Esophagus squamous epithelium (tissue), 5 donors: ENCODE measurements around the gene SCAF8. TPM values are rescaled to one million over a fixed set of nuclear protein-coding genes. Genes with fewer than 3 reads are reported as not detected.
A peak's percentile ranks its signal among the peaks of the same experiment; 100 is the strongest.

Source experiments
- DNase-seq: peaks from one replicate; lab custom pipeline; 2025; lab: John Stamatoyannopoulos, UW
- H3K27ac ChIP-seq, 4 donors: fragments of 200-600 bp; sonication (generic); one replicate each; pipeline ENCODE4 v1.5.1; 2016 to 2019; ENCODE audit warnings: mild to moderate bottlenecking in 1 of 4
- H3K27me3 ChIP-seq, 4 donors: fragments of 200-600 bp; sonication (generic); 1 replicate in 3 of 4; 2 replicates in 1 of 4; pipeline versions ENCODE4 v1.5.1 to v1.6.0; 2017 to 2021; ENCODE audit warnings: antibody characterized with exemption in 1 of 4
- H3K36me3 ChIP-seq, 3 donors: fragments of 200-600 bp; sonication (generic); one replicate each; pipeline ENCODE4 v1.5.1; 2016 to 2019
- H3K4me1 ChIP-seq, 3 donors: fragments of 200-600 bp; sonication (generic); one replicate each; pipeline ENCODE4 v1.5.1; 2017 to 2019
- H3K4me3 ChIP-seq, 4 donors: fragments of 200-600 bp; sonication (generic); 1 replicate in 3 of 4; 2 replicates in 1 of 4; pipeline ENCODE4 v1.5.1; 2016 to 2019; ENCODE audit warnings: mild to moderate bottlenecking in 2 of 4, moderate library complexity in 1 of 4
- H3K9me3 ChIP-seq, 3 donors: fragments of 200-600 bp; sonication (generic); one replicate each; pipeline ENCODE4 v1.5.1; 2016 to 2019
- CTCF ChIP-seq, 6 experiments: fragments of 450-650 bp in 4 of 6; fragments of 200-600 bp in 2 of 6; sonication (generic) in 2 of 6; IDR thresholded peaks; one replicate each; pipeline ENCODE4 v1.5.1; 2016 to 2019; ENCODE audit warnings: antibody characterized with exemption in 6 of 6, mild to moderate bottlenecking in 4 of 6, moderate library complexity in 4 of 6
- POLR2A ChIP-seq, 4 donors: fragments of 450-650 bp; IDR thresholded peaks; one replicate each; pipeline ENCODE4 v1.6.1; 2017; ENCODE audit warnings: antibody characterized with exemption in 4 of 4, mild to moderate bottlenecking in 4 of 4, moderate library complexity in 3 of 4
- WGBS, 2 donors: methylation state at CpG; one replicate each; pipeline ENCODE4 v1.1.5; 2018; 5-methylcytosine and 5-hydroxymethylcytosine counted together
- intact Hi-C: fragments of 100-400 bp; cut with DNase I; formaldehyde crosslinking; loops from one replicate; pipeline ENCODE4 v1.15.0; 2022
- total RNA-seq, 4 donors: library from RNA; depleted of rRNA; stranded (reverse); fragments of >200 nt; gene quantifications; one replicate each; pipeline ENCODE4 v1.1.0, GENCODE V29; 2016
- donor health status: DM: yes; HTN: yes; CAD: no.

The SCAF8 gene
- total RNA-seq, 4 donors from 2014 or later = 14.8 to 31.3 (median 20.5) TPM

DNA sequence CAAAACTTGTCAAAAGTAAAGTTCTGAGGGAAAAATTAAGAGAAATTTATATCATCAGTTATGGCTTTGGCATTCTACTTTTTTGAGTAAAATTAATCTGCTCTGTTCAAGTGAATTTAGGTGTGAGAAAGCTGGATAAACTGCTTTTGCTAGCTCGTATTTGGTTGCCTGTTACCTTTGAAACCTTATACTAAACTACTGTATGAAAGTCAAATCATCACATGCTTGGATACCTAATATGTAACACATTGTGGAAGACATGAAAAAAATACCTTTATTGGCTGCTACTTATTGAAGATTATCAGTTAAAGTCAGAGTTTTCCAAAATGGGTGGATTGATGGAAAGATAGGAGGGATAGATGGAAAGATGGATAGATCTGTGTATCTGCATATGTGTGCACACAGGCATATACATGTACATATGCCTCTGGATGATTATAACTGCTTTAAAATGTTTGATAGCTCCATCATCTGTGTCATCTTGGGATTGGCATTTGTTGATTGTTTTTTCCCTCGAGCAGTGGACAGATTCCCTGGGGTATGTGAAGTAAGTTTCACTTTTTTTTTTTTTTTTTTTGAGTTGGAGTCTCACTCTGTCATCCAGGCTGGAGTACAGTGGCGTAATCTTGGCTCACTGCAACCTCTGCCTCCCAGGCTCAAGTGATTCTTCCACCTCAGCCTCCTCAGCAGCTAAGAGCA is 24.3 kb downstream of the SCAF8 start:
- intact Hi-C loops = no loop called here
- TF ChIP-seq CTCF (IDR thresholded peaks at IDR 0.05) (no peak), POLR2A (IDR thresholded peaks at IDR 0.05) (no peak)
- no peak overlapping the region for H3K4me3 ChIP-seq
- H3K27me3 ChIP-seq = no peaks in the 10 kb centered on the region
- H3K9me3 ChIP-seq = no peaks in the 10 kb centered on the region
- no peak for DNase-seq
- 32 to 34% methylated on average over 3 of the region's 3 CpGs for WGBS, 2 donors
- H3K36me3 ChIP-seq = no peaks in the 10 kb centered on the region
- peak overlapping the region; percentile 34 to 70 (median 50) for H3K27ac ChIP-seq
- H3K4me1 ChIP-seq = peaks cover 16 to 63% (median 30%) of the 10 kb centered on the region in 3 donors

DNA sequence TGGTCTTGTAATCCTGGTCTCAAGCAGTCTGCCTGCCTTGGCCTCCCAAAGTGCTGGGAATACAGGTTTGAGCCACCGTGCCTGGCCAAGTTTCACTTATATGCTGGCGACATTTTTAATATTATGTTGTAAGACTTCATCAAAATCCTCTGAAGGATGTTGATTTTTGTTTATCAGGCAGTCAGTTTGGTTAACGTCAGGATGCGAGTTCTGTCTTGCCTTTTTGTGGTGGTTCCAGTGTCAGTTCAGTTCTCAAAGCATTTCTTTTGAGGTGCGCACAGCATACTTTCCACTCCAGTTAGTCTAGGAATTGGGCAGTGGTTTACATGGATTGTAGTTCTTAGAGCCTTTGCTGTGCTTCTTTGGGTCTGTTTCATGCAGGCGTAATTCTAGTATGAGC is 24.9 kb downstream of the SCAF8 start:
- peaks cover 16 to 64% (median 30%) of the 10 kb centered on the region in 3 donors for H3K4me1 ChIP-seq
- intact Hi-C loops = no loop called here
- H3K27me3 ChIP-seq = no peaks in the 10 kb centered on the region
- peak overlapping the region; percentile 34 to 70 (median 50) for H3K27ac ChIP-seq
- H3K36me3 ChIP-seq = no peaks in the 10 kb centered on the region
- no peak for TF ChIP-seq CTCF (IDR thresholded peaks at IDR 0.05)
- no peak overlapping the region for H3K4me3 ChIP-seq
- WGBS, 2 donors = 36 to 40% methylated on average over 6 of the region's 6 CpGs
- DNase-seq = no peak
- H3K9me3 ChIP-seq = no peaks in the 10 kb centered on the region

- no peaks in the 10 kb centered on the region for H3K27me3 ChIP-seq
- H3K4me1 ChIP-seq = peaks cover 4 to 53% (median 17%) of the 10 kb centered on the region in 3 donors
- no peaks in the 10 kb centered on the region for H3K36me3 ChIP-seq
- TF ChIP-seq CTCF (IDR thresholded peaks at IDR 0.05) (no peak), POLR2A (IDR thresholded peaks at IDR 0.05) (no peak)
- intact Hi-C loops = no loop called here
- H3K9me3 ChIP-seq = no peaks in the 10 kb centered on the region
- DNase-seq = no peak
- WGBS, 2 donors = 68 to 84% methylated on average over 1 of the region's 1 CpG
- no peak overlapping the region for H3K4me3 ChIP-seq
- no peak overlapping the region for H3K27ac ChIP-seq
These were observed 30.4 kb downstream of the SCAF8 start for GRCh38 chr6:154763650-154764049.

- H3K4me1 ChIP-seq = peaks cover 0 to 54% (median 18%) of the 10 kb centered on the region in 3 donors
- intact Hi-C loops = no loop called here
- H3K27me3 ChIP-seq = no peaks in the 10 kb centered on the region
- no peak for DNase-seq
- no peaks in the 10 kb centered on the region for H3K36me3 ChIP-seq
- TF ChIP-seq POLR2A (IDR thresholded peaks at IDR 0.05) (no peak), CTCF (IDR thresholded peaks at IDR 0.05) (no peak)
- H3K4me3 ChIP-seq = no peak overlapping the region
- 41 to 47% methylated on average over 1 of the region's 1 CpG for WGBS, 2 donors
- H3K27ac ChIP-seq = no peak overlapping the region
- no peaks in the 10 kb centered on the region for H3K9me3 ChIP-seq
These were observed 32.1 kb downstream of the SCAF8 start for GRCh38 chr6:154765273-154765672.

DNA sequence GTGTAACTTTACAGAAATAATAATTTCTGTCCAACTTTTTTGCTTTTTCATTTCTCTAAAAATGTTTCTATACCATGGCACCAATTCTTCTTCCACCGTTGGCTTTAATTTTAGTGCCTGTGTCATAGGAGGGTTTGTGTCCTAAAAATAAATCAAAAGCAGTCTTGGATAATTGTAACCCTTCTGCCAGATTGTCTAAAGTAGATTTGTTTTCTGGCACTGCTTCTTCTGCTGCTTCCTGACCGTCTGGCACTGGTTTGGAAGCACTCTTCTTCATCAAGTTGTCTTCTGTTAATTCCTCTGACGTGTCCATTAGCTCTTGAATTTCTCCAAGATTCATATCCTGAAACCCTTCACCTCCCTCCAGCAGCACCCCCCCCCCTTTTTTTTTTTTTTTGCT is 33.1 kb downstream of the SCAF8 start:
- Histone ChIP-seq H3K4me3 (no peak overlapping the region), H3K9me3 (no peaks in the 10 kb centered on the region), H3K4me1 (peaks cover 0 to 60% (median 18%) of the 10 kb centered on the region in 3 donors), H3K27ac (no peak overlapping the region), H3K36me3 (no peaks in the 10 kb centered on the region), H3K27me3 (no peaks in the 10 kb centered on the region)
- 35 to 41% methylated on average over 3 of the region's 3 CpGs for WGBS, 2 donors
- DNase-seq = no peak
- intact Hi-C loops = no loop called here
- TF ChIP-seq POLR2A (IDR thresholded peaks at IDR 0.05) (no peak), CTCF (IDR thresholded peaks at IDR 0.05) (no peak)
